HG03135 (cell line): ENCODE data around the gene WASL.
"Not testable (repeated sequence)": the region's sequence is repeated elsewhere in the genome, so short reads cannot be mapped to it uniquely, and the experiment has no call there.

Experiments used
- ATAC-seq: cut with Tn5 transposase; IDR thresholded peaks from one replicate; pipeline ENCODE4 v1.9.1; 2021; ENCODE audit warnings: mild to moderate bottlenecking, moderate library complexity; ENCODE audit not compliant: unreplicated experiment

Gene WASL

GRCh38 chr7:123735539-123735938 lies 13.3 kb downstream of the WASL start:
- no peak for ATAC-seq

- no peak for ATAC-seq
These were observed 14.3 kb downstream of the WASL start for GRCh38 chr7:123734498-123734897.

- no peak for ATAC-seq
These were observed 16.3 kb downstream of the WASL start for GRCh38 chr7:123732413-123733091.

- no peak for ATAC-seq
These were observed 19.6 kb downstream of the WASL start for GRCh38 chr7:123729218-123729578.

GRCh38 chr7:123727071-123727837 lies 21.5 kb downstream of the WASL start:
- no peak for ATAC-seq

- no peak for ATAC-seq
These were observed 23.1 kb downstream of the WASL start for GRCh38 chr7:123725586-123726171.

GRCh38 chr7:123724817-123725253 lies 24.0 kb downstream of the WASL start:
- no peak for ATAC-seq

GRCh38 chr7:123723913-123724312 lies 24.9 kb downstream of the WASL start:
- ATAC-seq: no peak

- ATAC-seq: not testable (repeated sequence)
These were observed 28.3 kb downstream of the WASL start for GRCh38 chr7:123720527-123720926.

GRCh38 chr7:123719197-123719721 lies 29.5 kb downstream of the WASL start:
- ATAC-seq: no peak

- no peak for ATAC-seq
These were observed 30.0 kb downstream of the WASL start for GRCh38 chr7:123718773-123719172.

GRCh38 chr7:123717689-123718088 lies 31.1 kb downstream of the WASL start:
- ATAC-seq: no peak

GRCh38 chr7:123716877-123717276 lies 31.9 kb downstream of the WASL start:
- ATAC-seq: no peak

- no peak for ATAC-seq
These were observed 33.0 kb downstream of the WASL start for GRCh38 chr7:123715799-123716198.

- ATAC-seq: no peak
These were observed 33.6 kb downstream of the WASL start for GRCh38 chr7:123715198-123715597.

GRCh38 chr7:123714296-123715080 lies 34.3 kb downstream of the WASL start:
- ATAC-seq: no peak

GRCh38 chr7:123712619-123713018 lies 36.2 kb downstream of the WASL start:
- ATAC-seq: no peak

- ATAC-seq: no peak
These were observed 36.9 kb downstream of the WASL start for GRCh38 chr7:123711832-123712293.

GRCh38 chr7:123710683-123711082 lies 38.1 kb downstream of the WASL start:
- no peak for ATAC-seq

- ATAC-seq: no peak
These were observed 39.3 kb downstream of the WASL start for GRCh38 chr7:123709525-123709924.
